Endodermal cell (in vitro differentiated cells): ENCODE results near the gene LPGAT1. TPM values are rescaled to one million over a fixed set of nuclear protein-coding genes. Genes with fewer than 3 reads are reported as not detected.

Source experiments
- DNase-seq: peaks from one replicate; pipeline ENCODE4 v3.0.0-alpha.2; 2017
- H3K27ac ChIP-seq: 2 replicates; pipeline ENCODE4 v1.5.1; 2013; ENCODE audit warnings: mild to moderate bottlenecking, low read depth, low read length, moderate library complexity
- H3K27me3 ChIP-seq: 2 replicates; pipeline ENCODE4 v1.6.1; 2013; ENCODE audit warnings: mild to moderate bottlenecking, low read length, moderate library complexity; ENCODE audit not compliant: insufficient read depth, control insufficient read depth, poor library complexity, severe bottlenecking
- H3K36me3 ChIP-seq: 2 replicates; pipeline ENCODE4 v1.7.0; 2013; ENCODE audit warnings: mild to moderate bottlenecking, low read length, moderate library complexity; ENCODE audit not compliant: control insufficient read depth, insufficient read depth
- H3K4me1 ChIP-seq: one replicate; pipeline ENCODE4 v1.7.0; 2013; ENCODE audit warnings: low read length; ENCODE audit not compliant: control insufficient read depth, insufficient read depth
- H3K4me3 ChIP-seq: 2 replicates; pipeline ENCODE4 v1.5.1; 2013; ENCODE audit warnings: mild to moderate bottlenecking, low read length, moderate library complexity
- H3K9ac ChIP-seq: 2 replicates; pipeline ENCODE4 v1.6.1; 2013; ENCODE audit warnings: mild to moderate bottlenecking, low read length, moderate library complexity; ENCODE audit not compliant: poor library complexity, severe bottlenecking; ENCODE audit errors: extremely low read depth
- H3K9me3 ChIP-seq: 2 replicates; pipeline ENCODE4 v1.6.1; 2013; ENCODE audit warnings: mild to moderate bottlenecking, low read length, moderate library complexity; ENCODE audit not compliant: control insufficient read depth
- H3K27ac Mint-ChIP-seq: 2 replicates; pipeline ENCODE4 v1.8.0; 2020; ENCODE audit warnings: mixed read lengths
- H3K27me3 Mint-ChIP-seq: 2 replicates; pipeline ENCODE4 v1.8.0; 2021; ENCODE audit warnings: mild to moderate bottlenecking, mixed read lengths; ENCODE audit not compliant: insufficient read depth
- H3K36me3 Mint-ChIP-seq: 2 replicates; pipeline ENCODE4 v1.8.0; 2020; ENCODE audit warnings: low read depth, mixed read lengths
- H3K4me1 Mint-ChIP-seq: 2 replicates; pipeline ENCODE4 v1.8.0; 2020; ENCODE audit warnings: mixed read lengths
- H3K4me3 Mint-ChIP-seq: 2 replicates; pipeline ENCODE4 v1.8.0; 2020; ENCODE audit warnings: mild to moderate bottlenecking, moderate library complexity, mixed read lengths
- H3K9me3 Mint-ChIP-seq: 2 replicates; pipeline ENCODE4 v1.8.0; 2020; ENCODE audit warnings: mild to moderate bottlenecking, mixed read lengths
- WGBS, 2 experiments: methylation state at CpG; one replicate each; pipeline versions ENCODE4 v1.1.5 to v1.1.7; 2013; ENCODE audit warnings: missing lambda C conversion rate in 2 of 2, mixed read lengths in 1 of 2; ENCODE audit not compliant: insufficient coverage in 1 of 2, insufficient read length in 1 of 2; 5-methylcytosine and 5-hydroxymethylcytosine counted together
- total RNA-seq, 2 donors: library from RNA; stranded (reverse); fragmentation: NEBNext Ultra II Directional in 1 of 2; extraction: Animal tissue kit (Norgen Biotek cat#: 25700) in 1 of 2; gene quantifications; 2 replicates in 1 of 2; 3 replicates in 1 of 2; pipeline ENCODE4 v1.2.1, GENCODE V29; 2021
- TF ChIP-seq, protein P1 (sequence below): fragments of 200-600 bp; sonication (generic); conservative IDR thresholded peaks from 2 replicates; pipeline ENCODE4 v1.5.0; 2021; ENCODE audit warnings: antibody characterized with exemption, mild to moderate bottlenecking

The LPGAT1 gene
- total RNA-seq, 2 donors from 2014 or later: 57.0 to 66.9 TPM

DNA sequence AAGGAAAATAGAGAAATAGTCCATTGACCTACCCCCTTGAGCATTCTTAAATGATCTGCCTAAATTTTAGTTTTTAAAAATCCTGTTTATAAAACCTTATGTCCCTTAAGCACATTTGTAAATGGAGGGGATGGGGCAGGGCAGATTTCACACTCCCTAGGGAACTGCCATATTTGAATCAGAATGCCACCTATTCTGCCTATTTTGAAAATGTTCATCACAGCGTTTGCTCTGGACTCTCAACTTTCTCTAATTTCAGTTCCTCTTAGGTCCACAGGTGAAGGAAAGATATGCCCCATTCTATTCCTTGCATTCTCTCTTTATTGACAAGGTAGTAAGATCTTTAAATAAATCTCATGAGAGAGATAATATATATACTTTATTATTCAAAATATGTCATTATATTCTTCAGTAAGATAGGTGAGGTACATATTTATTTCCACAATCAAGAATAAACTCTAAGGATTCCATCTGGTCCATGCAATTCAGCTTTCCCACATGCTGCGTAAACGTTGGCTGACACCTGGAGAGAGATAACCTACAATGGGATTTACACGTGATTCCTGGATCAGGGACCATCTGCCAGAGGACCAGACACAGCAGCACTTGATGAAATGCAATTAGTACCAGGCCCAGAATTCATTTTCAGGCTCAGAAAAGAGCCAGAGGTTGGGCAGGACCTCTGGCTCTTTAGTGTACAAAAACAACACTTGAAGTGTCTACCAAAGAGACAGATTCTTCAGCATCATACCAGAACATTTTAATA, 1.2 kb upstream of the LPGAT1 start:
- WGBS, 2 experiments: 56 to 69% methylated on average over 4 of the region's 4 CpGs

DNA sequence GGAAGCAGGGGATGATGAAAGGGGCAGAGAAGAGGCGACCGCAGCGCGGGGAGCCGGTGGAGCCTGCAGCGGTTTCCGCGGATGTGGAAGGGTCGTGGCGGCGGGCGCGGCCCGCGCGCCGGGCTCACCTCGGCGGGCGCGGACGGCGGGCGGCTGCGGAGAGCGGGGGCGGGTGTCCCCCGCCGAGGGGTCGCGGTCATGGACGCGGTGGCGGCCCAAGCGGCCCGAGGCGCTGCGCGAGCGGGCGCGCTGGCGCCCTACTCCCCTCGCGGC, 572 bp downstream of the LPGAT1 start:
- no peak for DNase-seq
- TF ChIP-seq, protein P1, sequence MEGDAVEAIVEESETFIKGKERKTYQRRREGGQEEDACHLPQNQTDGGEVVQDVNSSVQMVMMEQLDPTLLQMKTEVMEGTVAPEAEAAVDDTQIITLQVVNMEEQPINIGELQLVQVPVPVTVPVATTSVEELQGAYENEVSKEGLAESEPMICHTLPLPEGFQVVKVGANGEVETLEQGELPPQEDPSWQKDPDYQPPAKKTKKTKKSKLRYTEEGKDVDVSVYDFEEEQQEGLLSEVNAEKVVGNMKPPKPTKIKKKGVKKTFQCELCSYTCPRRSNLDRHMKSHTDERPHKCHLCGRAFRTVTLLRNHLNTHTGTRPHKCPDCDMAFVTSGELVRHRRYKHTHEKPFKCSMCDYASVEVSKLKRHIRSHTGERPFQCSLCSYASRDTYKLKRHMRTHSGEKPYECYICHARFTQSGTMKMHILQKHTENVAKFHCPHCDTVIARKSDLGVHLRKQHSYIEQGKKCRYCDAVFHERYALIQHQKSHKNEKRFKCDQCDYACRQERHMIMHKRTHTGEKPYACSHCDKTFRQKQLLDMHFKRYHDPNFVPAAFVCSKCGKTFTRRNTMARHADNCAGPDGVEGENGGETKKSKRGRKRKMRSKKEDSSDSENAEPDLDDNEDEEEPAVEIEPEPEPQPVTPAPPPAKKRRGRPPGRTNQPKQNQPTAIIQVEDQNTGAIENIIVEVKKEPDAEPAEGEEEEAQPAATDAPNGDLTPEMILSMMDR: no peak
- Histone ChIP-seq H3K36me3 (peaks cover 31% of the 10 kb centered on the region), H3K4me3 (peak overlapping the region; percentile 87), H3K9me3 (no peaks in the 10 kb centered on the region), H3K27ac (no peak overlapping the region), H3K27me3 (no peaks in the 10 kb centered on the region), H3K9ac (peak overlapping the region; percentile 45), H3K4me1 (peaks cover 15% of the 10 kb centered on the region)
- Mint-ChIP-seq H3K36me3 (peaks cover 11% of the 10 kb centered on the region), H3K27me3 (peaks cover 4% of the 10 kb centered on the region), H3K9me3 (no peaks in the 10 kb centered on the region), H3K4me3 (peak overlapping the region; percentile 82), H3K27ac (no peak overlapping the region), H3K4me1 (peaks cover 37% of the 10 kb centered on the region)
- 0% methylated on average over 45 of the region's 45 CpGs; no CpG with 5 or more reads in 1 of the 2 experiments for WGBS, 2 experiments

More for the DNA sequence above, 1.2 kb upstream of the LPGAT1 start:
- H3K9ac ChIP-seq: no peak overlapping the region
- no peak overlapping the region for H3K27ac Mint-ChIP-seq
- peak; percentile 49 for DNase-seq
- TF ChIP-seq, protein P1: no peak
- H3K27ac ChIP-seq: no peak overlapping the region
- no peaks in the 10 kb centered on the region for H3K9me3 ChIP-seq
- H3K27me3 ChIP-seq: no peaks in the 10 kb centered on the region
- no peak overlapping the region for H3K4me3 ChIP-seq
- H3K27me3 Mint-ChIP-seq: peaks cover 6% of the 10 kb centered on the region
- H3K4me1 Mint-ChIP-seq: peaks cover 37% of the 10 kb centered on the region
- no peaks in the 10 kb centered on the region for H3K9me3 Mint-ChIP-seq
- H3K36me3 Mint-ChIP-seq: peaks cover 8% of the 10 kb centered on the region
- H3K4me1 ChIP-seq: peaks cover 15% of the 10 kb centered on the region
- peak overlapping the region; percentile 82 for H3K4me3 Mint-ChIP-seq
- peaks cover 19% of the 10 kb centered on the region for H3K36me3 ChIP-seq

DNA sequence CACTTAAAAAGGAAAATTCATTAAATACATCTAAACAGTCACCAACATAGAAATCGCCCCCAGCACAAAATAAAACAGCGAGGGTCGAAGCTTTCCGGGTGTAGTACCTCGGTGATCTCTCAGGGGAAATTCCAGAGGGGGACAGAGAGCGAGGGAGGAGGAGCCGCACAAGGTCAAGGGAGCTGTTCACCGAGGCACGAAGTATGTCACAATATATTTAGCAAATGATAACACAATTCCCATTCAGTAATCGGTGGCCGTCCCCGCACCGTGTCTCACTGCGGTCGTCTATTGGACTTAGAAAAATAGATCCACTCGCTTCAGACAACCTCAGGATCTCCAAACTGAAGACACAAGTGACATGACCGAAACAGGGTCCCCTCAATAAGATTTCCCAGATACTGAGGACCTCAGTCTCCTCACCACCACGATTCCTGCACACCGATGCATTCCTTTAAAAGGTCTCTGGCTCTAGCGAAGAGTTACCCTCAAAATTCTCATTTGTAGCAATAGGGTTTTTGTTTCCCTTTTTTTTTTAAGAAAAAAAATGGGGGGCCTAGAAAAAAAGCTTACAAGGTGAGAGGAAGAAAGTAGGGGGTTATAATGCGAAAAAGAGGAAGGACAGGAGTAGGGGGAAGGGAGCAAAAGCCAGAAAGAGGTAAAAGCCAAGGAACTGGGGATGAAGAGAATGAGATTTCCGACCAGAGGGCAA, 1.1 kb downstream of the LPGAT1 start:
- H3K4me3 ChIP-seq: peak overlapping the region; percentile 87
- H3K36me3 Mint-ChIP-seq: peaks cover 16% of the 10 kb centered on the region
- TF ChIP-seq, protein P1: peak; percentile 64
- no peak overlapping the region for H3K27ac ChIP-seq
- H3K9me3 ChIP-seq: no peaks in the 10 kb centered on the region
- peaks cover 4% of the 10 kb centered on the region for H3K27me3 Mint-ChIP-seq
- H3K9ac ChIP-seq: peak overlapping the region; percentile 45
- H3K36me3 ChIP-seq: peaks cover 36% of the 10 kb centered on the region
- peak overlapping the region; percentile 82 for H3K4me3 Mint-ChIP-seq
- WGBS, 2 experiments: 6 to 10% methylated on average over 4 to 22 of the region's 22 CpGs
- H3K4me1 Mint-ChIP-seq: peaks cover 36% of the 10 kb centered on the region
- peak; percentile 83 for DNase-seq
- no peaks in the 10 kb centered on the region for H3K9me3 Mint-ChIP-seq
- H3K27me3 ChIP-seq: no peaks in the 10 kb centered on the region
- H3K4me1 ChIP-seq: peaks cover 15% of the 10 kb centered on the region
- peak overlapping the region; percentile 78 for H3K27ac Mint-ChIP-seq
